HPDE6-E6E7 (cell line): ENCODE data around the gene ADAM12.

Experiments
- DNase-seq: peaks from one replicate; pipeline ENCODE4 v3.0.0; 2011; ENCODE audit warnings: missing footprints; ENCODE audit errors: extremely low spot score

ADAM12 gene

DNA sequence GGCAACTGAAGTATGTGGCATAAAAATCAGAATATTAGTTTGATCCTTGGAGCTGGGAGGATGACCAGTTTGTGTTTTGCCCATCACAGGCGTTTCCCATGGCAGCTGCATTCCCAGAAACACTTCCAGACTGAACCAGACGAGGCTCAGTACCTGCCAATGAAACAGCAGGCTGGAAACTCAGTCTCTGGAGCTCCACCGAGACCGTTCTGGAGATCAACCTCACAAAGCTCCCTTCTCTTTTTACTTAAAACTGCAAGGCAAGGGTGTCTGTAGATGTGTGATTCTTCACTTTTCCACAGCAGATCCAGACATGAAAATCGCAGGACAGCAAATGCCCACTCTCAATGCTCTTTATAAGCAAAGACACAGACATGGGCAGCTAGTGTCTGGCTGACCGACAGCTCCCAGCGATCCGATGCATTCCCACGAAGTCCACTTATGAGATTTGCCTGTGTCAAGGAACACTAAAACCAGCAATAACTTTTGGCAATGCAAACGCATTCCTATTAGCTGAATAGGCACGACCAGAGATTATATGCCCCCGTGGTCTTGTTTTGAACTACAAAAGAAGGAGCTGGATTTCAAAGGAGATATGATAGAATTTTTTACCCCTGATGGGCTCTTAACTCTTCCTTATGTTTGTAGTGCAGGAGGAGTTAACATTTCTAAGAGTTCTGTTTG is 72.6 kb downstream of the ADAM12 start:
- DNase-seq: no peak

- no peak for DNase-seq
Observed at GRCh38 chr10:126314863-126315493, 73.3 kb downstream of the ADAM12 start.

DNA sequence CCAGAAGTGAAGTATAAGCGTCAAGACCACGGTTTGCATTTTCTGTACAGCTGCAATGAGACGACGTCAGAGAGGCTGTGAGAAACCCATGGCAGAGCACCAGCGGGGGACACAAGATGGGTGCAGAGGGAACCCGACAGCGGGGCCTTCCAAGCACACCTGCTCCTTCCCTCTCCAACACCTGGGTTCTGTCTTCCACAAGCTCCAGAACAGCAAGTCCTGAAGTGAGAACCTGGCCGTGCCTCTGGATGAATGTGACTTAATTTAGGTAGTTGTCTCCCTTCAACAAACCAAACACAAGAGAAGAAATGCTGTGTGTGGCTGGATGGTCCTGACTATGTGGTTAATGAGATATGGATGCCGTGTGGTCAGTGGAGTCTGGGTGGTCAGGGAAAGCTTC is 76.1 kb downstream of the ADAM12 start:
- no peak for DNase-seq

DNA sequence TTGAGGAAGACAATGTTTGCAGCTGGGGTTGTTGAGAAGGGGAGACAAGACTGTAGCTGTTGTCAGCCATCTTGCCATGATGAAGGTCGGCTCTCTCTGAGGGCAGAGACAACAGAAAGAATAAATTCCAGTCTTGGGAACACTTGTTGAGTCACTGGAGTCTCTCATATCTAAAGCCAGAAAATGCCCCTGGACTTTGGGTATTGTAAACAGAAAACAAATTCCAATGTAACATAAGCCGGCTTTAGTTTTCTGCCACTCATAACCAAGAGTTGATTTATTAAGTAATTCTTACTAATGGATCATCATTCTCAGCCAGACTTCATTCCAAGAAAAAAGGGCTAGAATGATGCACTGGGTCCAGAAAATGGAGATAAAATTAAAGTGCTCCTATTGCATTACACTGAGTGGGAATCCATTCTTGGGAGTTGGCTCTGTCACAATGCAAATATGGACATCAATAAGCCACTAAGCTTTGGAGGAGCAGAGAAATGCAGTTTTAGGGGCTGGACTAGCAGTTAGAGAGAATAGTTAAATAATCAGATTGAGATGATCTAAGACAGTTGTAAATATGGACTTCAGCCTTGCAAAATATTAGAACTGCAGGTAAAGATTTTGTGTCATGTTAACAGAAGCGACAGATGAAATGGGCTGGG is 78.9 kb downstream of the ADAM12 start:
- DNase-seq: no peak

GRCh38 chr10:126302826-126303665 is 85.2 kb downstream of the ADAM12 start:
- DNase-seq: no peak

GRCh38 chr10:126302476-126302756 is 85.9 kb downstream of the ADAM12 start:
- no peak for DNase-seq

DNA sequence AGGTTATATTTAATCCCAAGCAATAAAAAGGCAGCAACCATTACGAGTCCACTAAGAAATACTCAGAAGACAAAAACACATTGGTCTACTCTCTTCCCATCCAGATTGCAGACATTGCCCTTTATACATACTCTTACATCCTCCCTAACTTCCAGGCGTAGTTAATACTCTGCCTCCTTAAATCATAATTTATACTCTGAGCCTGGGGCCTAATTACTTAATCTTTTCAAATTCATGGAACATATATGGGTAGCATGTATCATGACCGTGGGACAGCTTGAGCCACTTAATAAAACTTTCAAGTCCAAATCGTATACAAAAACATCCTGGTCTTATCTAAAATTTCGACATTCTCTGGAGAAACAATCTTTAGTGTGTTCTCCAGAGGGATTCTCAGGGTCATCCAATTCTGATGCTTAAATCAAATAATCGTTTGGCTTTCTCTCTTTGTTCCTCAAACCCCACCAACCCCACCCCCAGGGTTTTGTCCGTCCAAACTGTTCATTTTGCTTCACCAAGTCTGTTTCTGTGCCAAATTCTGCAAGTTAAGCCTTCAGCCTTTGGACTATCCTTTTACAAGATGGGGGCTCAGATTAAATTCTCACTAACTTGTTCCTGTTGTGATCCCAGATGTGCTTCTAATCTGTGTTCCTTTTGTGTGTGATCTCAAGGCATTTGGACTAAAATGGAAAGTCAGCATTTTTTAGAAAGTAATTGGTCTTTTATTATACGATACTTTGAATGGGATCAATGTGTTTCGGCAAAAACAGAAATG is 86.4 kb downstream of the ADAM12 start:
- no peak for DNase-seq

- DNase-seq: no peak
Observed at GRCh38 chr10:126294451-126294850, 93.8 kb downstream of the ADAM12 start.

- no peak for DNase-seq
Observed at GRCh38 chr10:126290232-126290631, 98.0 kb downstream of the ADAM12 start.

DNA sequence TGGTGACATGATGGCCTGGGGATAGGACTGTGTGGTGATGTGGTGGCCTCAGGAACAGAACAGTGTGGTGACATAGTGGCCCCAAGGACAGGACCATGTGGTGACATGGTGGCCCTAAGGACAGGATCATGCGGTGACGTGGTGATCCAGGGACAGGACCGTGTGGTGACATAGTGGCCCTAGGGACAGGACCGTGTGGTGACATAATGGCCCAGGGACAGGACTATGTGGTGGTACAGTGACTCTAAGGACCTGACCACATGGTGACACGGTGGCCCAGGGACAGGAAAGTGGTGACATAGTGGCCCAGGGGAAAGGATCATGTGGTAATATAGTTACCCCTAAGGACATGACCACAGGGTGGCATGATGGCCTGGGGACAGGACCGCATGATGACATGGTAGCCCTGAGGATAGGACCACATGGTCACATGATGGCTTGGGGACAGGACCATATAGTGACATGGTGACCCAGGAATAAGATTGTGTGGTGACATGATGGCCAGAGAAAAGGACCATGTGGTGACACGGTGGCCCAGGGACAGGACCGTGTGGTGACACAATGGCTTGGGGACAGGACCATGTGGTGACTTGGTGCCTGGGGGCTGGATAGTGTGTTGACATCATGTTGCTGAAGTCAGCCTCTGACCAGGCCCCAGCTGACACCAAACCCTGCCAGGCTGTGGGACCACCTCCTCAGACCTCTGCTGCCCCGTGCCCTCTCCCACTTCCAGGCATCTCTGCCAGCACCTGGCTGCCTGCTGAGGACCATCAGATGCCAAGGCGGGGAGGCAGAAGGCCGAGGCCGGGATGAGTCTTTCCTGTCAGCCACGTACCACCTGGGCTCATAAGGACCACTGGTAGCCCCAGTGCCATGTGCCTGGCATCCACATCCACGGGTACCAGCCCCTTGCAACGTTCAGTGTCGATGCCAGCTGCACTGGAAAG is 99.5 kb downstream of the ADAM12 start:
- no peak for DNase-seq

DNA sequence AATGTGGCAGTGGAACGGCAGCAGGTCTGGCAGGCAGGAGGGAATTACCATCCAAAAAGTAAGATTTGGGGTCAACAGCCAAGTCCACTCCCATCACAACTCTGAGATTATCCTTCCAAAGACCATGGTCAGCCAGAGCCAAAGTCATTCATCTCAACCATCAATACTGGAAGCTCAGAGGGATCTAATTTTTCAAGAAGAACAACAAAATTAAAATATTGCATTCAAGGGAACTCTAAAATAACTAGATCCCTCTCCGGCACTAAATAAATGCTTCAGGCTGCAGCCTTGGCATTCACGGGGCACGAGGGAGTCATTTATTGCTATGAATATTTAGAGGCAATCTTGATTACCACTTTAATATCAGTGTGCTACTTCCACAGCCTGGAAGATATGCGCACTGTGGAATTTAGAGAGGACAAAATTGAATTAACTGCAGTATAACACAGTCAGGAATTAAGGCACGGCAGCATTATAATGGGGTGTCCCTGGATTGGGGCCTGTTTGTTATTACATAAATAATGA is 102.0 kb downstream of the ADAM12 start:
- no peak for DNase-seq

- DNase-seq: no peak
Observed at GRCh38 chr10:126283307-126283706, 105.0 kb downstream of the ADAM12 start.

DNA sequence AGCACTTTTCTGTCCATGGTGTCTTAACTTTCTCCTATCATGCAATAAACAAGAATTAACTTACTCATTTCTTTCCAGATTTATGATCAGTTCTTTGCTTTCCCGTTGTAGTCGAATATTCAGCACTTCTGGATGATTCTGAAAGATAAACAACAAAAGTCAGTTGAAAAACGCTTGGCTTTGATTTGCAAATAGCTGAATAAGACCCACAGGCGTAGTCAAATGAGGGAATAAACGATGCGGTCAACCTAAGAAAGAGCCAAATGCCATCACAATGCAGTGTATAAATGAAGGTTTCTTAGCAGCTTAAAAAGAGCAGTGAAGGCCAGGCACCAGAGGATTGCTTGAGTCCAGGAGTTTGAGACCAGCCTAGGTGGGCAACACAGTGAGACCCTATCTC is 109.4 kb downstream of the ADAM12 start:
- DNase-seq: no peak

- DNase-seq: no peak
Observed at GRCh38 chr10:126277181-126277580, 111.1 kb downstream of the ADAM12 start.

GRCh38 chr10:126272526-126272925 is 115.8 kb downstream of the ADAM12 start:
- DNase-seq: no peak

DNA sequence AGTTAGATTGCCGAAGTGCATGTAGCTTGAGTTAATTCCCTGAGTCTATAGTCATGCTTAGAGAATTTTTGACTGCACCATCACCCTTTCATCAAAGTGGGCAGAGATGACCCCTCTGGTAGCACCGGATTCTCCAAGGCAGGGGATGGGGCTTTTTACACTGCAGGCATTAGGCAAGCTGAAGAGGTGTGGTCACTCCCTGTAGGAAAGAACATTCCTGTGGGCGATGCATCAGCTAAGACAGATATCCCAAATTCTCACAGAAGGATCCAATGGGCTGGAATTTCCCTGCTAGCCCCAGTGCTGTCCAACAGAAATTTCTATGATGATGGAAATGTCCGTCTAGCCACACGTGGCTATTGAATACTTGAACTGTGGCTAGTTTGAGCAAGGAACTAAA is 118.2 kb downstream of the ADAM12 start:
- no peak for DNase-seq

GRCh38 chr10:126268013-126268920 is 120.0 kb downstream of the ADAM12 start:
- DNase-seq: no peak

GRCh38 chr10:126264102-126265018 is 123.9 kb downstream of the ADAM12 start:
- DNase-seq: no peak
